HG03066 (cell line): Measurements from ENCODE around the gene CLCN6.

ENCODE experiments used
- ATAC-seq: cut with Tn5 transposase; IDR thresholded peaks from one replicate; pipeline ENCODE4 v1.9.1; 2021; ENCODE audit warnings: low read depth; ENCODE audit not compliant: unreplicated experiment

Gene CLCN6

DNA sequence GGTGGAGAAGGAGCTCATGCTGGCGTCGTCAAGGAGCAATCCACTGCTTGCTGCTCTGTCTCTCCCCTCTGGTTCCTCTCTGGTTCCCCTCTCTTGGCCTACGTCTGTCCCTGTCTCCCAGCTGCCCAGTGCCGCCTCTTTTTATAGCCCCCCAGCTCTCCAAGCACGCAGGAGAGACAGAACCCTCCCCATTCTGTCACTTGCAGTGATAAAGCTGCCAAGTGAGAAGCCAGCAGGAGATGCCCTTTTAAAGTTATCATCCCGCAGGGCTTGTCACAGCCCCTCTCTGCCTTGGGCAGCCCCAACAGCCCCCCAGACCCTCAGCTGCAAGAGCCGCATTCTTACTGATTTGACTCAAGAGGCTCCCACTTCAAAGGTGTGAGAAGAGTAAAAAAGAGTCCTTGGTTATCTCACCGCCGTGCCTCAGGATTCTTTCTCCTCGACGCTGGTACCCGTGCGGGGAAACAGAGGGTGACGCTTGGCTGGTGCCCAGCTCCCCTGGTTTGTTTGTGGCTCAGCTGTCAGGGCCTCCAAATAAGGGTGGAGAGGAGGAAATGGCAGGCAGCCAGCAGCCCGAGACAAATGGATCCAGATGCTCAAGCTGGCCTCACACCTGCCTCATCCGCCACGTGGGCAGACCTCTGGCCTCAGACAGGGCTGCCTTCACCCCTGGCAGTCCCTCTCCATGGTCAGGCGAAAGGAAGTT is 41.8 kb downstream of the CLCN6 start, which contains the start of gene NPPA:
Gene NPPA, minus strand, starts transcription at position 117 of the 706 bp plus-strand sequence. Its CDS starts 99 bp downstream, at position 18.
- no peak for ATAC-seq

DNA sequence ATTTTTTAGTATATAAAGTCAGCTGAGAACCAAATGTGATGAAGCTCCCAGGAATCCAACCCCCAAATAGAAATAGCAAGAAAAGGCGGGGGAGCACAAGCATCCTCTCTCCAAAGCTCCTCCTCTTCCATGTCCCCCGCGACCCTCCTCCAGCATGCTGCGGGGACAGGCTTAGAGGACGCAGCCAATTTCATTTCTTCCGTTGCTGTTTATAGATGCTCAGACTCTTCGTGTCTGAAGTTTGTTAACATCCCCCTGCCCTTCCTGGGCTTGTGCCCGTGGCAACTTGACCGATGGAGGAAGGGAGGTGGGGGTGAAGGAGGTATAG is 42.3 kb downstream of the CLCN6 start:
- ATAC-seq: no peak

DNA sequence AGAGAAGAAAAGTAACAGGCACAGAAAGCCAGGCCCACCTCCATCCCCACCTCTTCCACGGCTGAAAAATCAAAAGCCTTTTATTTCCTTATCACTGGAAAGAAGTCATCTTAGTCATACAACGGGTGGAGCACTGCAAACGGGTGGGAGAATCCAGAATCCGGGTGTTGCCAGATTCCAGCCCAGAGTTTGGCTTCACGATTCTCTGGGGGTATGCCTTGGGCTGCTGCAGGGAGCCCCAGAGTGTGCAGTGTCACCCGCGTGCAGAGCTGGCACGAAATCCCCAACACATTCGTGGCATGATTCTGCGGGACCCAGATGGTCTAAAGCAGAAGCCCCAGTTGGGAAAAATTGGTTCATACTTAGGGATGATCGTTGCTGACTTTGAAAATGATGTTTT is 44.2 kb downstream of the CLCN6 start:
- ATAC-seq: no peak

DNA sequence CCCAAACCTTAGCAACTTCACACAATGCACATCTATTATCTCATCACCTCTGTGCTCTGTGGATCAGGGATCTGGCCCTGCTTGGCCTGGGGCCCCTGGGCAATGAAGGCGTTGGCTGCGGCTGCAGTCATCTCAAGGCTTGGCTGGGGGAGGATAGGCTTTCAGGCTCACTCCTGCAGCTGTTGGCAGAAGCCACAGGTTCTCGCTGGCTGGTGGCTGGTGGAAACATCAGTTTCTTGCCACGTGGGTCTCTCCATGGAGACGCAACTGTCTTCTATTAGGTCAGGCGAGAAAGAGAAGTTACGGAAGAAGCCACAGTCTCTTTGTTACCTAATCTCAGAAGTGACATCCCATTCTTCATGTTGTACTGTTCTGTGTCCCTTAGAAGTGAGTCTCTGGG is 45.2 kb downstream of the CLCN6 start:
- no peak for ATAC-seq

DNA sequence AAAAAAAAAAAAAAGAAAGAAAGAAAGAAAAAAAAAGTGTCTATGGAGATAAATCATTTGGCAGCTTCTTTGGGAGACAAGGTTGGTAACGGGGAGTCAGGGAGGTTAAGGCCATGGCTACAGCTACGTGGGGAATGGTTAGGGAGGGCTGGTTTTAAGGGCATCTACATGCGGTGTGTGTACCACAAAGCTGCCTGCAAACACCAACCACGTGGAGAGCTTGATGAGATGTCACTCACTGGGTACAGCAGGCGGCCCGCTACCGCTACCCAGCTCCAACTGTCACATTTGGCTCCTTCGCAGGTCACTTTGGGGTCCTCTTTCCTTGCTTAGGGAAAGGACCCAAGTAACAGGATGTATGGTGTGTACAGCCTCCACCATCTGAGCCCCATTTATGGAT is 48.5 kb downstream of the CLCN6 start:
- ATAC-seq: no peak

DNA sequence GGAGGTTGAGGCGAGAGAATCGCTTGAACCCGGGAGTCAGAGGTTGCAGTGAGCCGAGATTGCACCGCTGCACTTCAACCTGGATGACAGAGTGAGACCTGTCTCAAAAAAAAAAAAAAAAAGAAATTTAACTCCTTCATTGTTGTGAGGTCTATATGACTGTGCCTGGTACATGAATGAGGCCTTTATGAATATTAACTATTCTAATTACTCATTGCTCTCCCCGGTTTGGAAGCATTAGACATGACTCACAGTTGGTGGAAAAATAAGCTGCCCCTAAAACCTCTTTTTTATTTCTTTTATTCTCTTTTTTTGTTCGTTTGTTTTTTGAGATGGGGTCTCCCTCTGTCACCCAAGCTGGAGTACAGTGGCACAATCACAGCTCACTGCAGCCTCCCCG is 49.4 kb downstream of the CLCN6 start:
- no peak for ATAC-seq

DNA sequence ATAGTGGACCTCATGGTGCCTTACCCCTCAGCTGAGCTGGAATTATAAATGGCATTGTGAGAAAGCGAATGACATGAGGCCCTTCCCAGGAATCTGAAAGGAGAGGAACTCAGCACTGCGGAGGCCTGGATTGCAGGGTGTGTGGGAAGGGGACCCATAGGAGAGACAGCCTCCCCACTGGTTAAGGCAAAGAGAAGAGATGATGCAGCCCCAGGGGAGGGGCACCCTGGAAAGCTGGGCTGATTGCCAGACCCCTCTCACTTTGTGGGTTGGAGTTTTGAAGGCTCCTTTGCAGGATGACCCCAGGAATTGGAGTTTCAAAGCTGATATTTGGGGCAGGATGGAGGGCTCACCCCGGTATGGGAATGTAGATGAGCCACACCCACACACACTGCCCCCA is 50.7 kb downstream of the CLCN6 start:
- ATAC-seq: no peak

DNA sequence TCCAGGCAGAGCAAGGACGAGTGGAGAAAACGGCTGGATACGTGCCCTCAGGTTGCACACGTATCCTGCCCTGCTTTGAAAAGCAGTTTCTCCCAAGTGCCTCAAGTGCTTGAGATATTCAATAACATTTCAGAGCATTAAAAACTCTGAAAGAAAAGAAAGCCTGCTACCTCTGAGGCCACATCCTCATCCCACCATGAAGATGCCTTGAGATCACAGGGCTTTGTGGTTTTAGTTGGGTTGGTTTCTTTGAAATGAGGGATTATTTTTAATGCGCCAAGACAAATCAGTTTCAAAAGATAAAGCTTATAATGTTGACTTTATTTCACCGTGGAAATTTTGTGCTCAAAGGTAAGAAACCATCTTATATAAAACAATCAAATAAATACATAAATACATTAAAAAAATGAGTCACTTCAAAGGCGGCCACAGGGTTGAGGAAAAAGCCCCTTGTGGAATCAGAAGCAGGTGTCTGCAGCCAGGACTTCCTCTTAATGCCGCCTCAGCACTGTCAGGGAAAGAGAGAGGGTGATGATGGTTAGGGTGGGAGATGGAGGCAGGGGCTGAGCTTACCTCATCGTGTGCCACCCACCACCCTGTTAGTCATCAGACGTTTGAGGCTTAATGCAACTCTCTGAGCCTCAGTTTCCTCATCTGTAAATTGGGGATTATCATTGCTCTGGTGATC is 51.3 kb downstream of the CLCN6 start:
- ATAC-seq: no peak

DNA sequence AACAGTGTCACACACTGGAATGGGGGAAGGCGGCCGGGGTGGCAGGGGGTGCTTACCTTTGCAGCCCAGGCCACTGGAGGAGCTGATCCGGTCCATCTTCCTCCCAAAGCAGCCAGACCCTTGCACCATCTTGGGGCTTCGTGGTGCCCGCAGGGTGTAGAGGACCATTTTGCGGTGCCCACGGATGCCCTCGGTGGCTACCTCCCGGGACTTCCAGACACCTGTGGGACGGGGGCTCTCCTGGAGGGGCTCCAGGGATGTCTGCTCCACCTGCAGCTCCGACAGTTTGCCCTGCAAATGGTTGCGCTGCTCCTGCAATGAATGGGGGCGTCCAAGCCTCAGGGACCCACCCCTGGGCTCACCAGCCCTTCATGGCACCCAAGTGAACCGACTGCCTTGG is 52.2 kb downstream of the CLCN6 start:
- no peak for ATAC-seq

DNA sequence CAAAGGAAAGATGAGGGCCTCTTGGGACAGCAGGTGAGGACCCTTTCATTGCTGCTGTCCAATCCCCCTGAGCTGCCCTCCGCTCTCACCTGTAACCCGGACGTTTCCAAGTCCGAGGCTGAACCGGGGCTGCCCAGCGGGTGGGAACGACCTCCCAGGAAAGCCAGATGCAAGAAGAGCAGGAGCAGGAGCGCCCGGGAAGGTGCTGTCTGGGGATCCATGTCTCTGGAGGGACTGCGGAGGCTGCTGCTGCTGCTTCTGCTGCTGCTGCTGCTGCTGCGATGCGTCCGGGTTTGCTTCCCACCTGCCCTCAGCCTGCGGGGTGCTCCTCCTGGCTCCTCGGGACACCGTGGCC is 52.6 kb downstream of the CLCN6 start, which contains the start of gene NPPB:
Gene NPPB, minus strand, starts transcription at position 333 of the 355 bp plus-strand sequence. Its CDS starts 112 bp downstream, at position 221.
- no peak for ATAC-seq

DNA sequence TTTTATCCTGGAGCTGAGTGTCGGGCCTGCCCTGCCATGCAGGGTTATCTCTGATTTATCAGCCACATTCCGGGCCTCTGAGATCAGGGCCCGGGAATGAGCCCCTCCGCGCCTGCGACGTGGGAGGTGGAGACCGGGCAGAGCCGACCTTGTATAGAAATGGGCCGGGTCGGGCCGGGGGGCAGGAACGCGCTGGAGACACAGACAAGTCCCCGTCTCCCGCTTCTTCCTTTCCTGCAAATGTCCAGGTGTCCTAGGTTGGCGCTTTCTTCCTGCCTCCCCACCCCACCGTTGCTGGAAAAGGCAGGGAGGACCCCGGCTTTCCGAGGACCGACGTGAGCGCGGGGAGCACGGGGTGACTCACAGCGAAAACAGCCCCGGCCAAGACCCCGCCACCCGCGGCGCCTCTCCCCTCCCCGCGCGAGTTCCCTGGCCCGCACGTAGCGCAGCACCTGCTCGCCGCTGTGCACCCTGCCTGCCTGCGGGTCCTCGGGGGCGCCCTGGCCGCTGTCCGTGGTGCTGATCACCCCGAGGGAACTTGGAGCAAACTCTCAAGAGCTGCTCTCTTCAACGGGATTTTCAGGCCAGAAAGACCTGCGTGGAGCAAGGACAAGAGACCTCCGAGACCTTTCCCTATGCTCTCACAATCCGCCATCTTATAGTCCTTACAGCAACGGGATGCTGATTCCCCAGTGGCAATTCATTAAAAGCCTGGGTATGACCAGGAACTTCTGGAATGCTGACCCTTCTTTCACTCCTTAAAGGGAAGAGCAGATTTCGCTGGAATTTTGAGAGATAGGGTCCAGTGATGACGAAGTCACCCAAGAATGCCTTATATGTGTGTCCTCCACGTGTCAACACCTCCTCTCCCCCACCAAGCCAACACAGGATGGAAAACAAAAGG is 53.2 kb downstream of the CLCN6 start:
- ATAC-seq: no peak

DNA sequence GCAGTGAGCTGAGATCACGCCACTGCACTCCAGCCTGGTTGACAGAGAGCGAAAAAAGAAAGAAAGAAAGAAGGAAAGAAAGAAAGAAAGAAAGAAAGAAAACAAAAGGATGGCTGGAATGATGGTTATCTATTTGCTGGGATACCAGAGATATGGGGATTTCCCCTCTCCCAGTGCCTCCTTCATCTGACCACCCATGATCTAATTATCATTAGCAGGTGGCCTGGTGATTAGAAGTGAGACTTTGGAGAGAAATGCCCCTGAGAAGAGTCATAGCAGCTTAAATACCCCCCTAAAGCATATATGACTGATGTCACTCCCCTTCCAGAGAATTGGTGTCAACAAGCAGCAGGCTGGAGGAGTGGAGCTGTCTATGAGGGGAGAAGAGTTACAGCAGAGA is 54.1 kb downstream of the CLCN6 start:
- ATAC-seq: no peak

DNA sequence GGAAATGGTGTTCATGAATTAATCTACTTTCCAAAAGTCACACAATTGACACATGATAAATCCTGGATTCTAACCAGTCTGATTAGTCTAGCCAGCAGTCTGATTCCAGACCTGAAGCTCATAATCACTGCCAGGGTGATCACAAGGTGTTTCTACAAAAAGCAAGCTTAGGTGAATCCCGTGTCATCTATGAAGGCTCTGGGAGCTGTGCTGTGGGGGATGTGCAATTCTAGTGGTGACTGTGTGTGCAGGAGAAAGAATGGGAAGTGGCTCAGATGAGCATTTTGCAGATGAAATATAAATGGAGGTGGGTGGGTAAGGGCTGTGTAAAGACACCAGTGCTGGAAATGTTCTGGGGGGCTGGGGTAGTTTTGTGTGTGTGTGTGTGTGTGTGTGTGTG is 54.6 kb downstream of the CLCN6 start:
- ATAC-seq: no peak

DNA sequence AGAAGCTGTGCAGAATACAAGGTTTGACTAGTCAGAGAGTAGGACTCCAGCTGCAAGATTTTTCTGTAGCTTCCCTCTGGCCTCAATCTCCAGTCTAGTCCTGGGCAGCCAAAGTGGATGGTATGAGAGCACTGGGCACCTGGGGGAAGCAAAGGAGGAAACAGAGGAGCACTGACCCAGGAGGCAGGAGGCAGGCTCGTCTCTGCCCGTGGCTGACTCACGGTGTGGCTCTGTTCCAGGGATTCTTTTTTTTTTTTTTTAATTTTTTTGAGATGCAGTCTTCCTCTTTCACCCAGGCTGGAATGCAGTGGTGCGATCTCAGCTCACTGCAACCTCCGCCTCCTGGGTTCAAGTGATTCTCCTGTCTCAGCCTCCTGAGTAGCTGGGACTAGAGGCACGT is 56.9 kb downstream of the CLCN6 start:
- ATAC-seq: no peak

DNA sequence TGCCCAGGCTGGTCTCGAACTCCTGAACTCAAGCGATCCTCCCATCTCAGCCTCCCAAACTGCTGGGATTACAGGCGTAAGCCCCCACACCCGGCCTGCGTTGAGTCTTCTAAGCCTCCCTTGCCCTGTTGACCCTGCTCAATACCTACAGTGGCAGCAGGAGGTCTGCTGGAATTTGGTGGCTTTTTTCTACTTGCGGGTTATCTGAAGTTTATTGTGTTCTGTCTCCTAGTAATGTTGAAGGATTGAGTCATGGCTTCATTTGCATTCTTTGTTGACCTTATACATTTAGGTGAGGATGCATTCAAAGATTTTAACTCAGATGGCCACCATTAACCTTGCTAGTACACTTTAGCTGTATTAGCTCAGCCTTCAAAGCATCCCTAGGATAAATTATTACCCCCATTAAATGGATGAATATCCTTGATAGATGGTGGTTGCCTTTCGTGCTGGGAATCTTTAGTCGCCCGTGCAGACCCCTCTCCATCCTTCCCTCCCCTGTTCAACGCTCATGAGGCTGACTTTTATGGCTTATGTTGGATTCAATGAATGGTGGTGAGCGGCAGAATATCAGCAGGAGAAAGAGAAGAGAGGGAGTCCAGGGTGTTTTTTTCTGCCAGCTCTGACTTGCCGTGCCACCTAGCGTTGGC is 62.5 kb downstream of the CLCN6 start:
- ATAC-seq: no peak

DNA sequence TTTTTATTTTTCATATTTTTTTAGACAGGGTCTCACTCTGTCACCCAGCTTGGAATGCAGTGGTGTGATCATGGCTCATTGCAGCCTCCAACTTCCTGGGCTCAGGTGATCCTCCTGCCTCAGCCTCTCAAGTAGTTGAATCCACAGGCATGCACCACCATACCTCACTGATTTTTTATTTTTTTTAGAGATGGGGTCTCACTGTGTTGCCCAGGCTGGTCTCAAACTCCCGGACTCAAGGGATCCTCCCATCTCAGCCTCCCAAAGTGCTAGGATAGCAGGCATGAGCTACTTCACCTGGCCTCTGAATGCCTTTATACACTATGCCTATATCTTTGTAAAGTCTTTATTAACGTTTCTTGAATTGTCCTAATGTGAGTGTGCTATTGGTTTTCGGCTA is 63.1 kb downstream of the CLCN6 start:
- no peak for ATAC-seq

DNA sequence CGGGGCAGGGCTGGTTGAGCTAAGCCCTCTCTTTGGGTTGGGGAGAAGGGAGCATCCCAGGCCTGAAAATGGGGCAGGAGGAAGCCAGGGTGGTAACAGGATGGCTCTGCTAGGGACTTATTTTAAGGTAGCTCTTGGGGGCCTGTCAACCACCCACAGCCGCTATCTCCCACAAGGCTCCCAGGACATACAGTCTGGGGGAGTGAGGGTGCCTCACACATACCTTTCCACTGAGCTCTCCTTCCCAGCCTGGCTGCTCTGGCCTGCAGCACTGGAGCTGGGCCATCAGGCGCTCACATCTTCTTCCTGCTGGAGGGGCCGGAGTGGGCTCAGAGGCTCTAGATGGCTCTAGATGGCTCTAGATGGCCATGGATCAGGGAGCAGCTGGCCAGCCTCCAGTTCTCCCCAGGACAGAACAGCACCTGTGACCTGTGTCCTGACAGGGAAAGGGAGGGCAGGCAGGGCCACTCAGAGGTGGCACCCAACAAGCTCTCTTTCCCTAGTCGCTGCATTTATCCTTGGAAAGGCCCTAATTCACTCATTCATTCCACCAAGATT is 63.7 kb downstream of the CLCN6 start:
- no peak for ATAC-seq

DNA sequence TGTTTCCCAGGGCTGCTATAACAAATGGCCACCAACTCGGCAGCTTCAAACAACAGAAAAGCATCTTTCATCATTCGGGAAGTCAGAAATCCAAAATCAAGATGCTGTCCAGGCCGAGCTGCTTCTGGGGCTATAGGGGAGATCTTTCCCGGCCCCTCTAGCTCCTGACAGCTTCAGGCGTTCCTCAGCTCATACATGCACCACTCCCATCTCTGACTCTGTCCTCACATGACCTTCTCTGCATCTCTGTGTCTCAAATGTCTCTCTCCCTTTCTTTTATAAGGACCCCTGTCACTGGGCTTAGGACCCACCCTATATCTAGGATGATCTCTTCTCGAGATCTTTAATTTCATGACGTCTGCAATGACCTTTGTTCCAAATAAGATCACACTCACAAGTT is 66.6 kb downstream of the CLCN6 start:
- ATAC-seq: no peak

DNA sequence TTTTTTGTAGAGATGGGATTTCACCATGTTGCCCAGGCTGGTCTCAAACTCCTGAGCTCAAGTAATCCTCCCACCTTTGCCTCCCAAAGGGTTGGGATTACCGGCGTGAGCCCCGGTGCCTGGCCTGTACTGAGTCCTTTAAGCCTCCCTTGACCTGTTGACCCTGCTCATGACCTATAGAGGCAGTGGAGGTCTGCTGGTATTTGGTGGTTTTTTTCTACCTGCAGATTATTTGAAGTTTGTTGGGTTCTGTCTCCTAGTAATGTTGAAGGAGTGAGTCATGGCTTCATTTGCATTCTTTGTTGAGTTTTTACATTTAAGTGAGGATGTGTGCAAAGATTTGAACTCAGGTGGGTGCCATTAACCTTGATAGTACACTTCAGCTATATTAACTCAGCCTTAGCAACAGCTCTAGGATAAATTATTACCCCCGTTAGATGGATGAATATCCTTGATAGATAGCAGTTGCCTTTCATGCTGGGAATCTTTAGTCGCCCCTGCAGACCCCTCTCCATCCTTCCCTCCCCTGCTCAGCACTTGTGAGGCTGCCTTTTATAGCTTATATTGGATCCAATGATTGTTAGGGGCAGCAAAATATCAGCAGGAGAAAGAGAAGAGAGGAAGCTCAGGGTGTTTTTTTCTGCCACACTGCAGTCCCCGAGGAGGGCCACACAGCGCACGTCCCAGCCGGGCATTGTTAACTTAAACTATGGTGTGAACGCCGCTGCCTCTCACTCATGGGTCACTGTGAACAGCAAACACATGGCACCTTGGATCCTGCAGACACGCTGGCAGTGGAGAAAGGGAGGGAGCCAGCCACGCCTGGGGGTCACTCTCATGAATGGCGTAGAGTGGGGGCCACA is 67.6 kb downstream of the CLCN6 start:
- no peak for ATAC-seq

DNA sequence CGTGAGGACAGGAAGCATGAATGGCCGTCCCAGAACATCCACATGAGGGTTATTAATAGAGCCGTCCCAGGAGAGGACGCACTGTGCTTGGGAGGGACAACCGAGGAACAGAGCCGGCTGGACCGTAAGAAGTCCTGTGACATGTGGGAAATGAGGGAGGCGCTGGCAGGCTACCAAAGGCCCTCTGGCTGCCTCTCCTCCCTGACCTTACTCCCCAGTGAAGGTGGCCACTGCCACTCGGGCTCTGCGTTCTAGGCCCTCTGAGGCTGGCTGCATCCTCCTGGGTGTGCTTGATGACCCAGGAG is 68.2 kb downstream of the CLCN6 start:
- ATAC-seq: no peak
